DMS 273 (cell line): ENCODE data around the gene DRD5.
"Not testable (repeated sequence)": the region's sequence is repeated elsewhere in the genome, so short reads cannot be mapped to it uniquely, and the experiment has no call there.

Experiments
- DNase-seq: peaks from one replicate; lab custom pipeline; 2025; ENCODE audit not compliant: unreplicated experiment; lab: John Stamatoyannopoulos, UW

The DRD5 gene

GRCh38 chr4:9781343-9782135 lies at the start of gene DRD5:
Gene DRD5, plus strand, starts transcription at chr4:9781634. Its CDS starts 396 bp downstream, at chr4:9782030.
- DNase-seq = peak; percentile 31

- DNase-seq = not testable (repeated sequence)
Observed at GRCh38 chr4:9732256-9732655, 49.2 kb upstream of the DRD5 start.

- DNase-seq = no peak
Observed at GRCh38 chr4:9735515-9735914, 45.9 kb upstream of the DRD5 start.

- DNase-seq = not testable (repeated sequence)
Observed at GRCh38 chr4:9737280-9737679, 44.2 kb upstream of the DRD5 start.

GRCh38 chr4:9743789-9744188 lies 37.6 kb upstream of the DRD5 start:
- DNase-seq = not testable (repeated sequence)

GRCh38 chr4:9745782-9746181 lies 35.7 kb upstream of the DRD5 start:
- no peak for DNase-seq

- DNase-seq = no peak
Observed at GRCh38 chr4:9758641-9759317, 22.7 kb upstream of the DRD5 start.

- peak; percentile 83 for DNase-seq
Observed at GRCh38 chr4:9762823-9763475, 18.5 kb upstream of the DRD5 start.

- DNase-seq = no peak
Observed at GRCh38 chr4:9764155-9764696, 17.2 kb upstream of the DRD5 start.

- DNase-seq = peak; percentile 47
Observed at GRCh38 chr4:9765091-9765490, 16.3 kb upstream of the DRD5 start.

GRCh38 chr4:9769321-9769720 lies 12.1 kb upstream of the DRD5 start:
- no peak for DNase-seq

GRCh38 chr4:9771034-9771433 lies 10.4 kb upstream of the DRD5 start:
- DNase-seq = no peak

GRCh38 chr4:9773471-9773870 lies 8.0 kb upstream of the DRD5 start:
- no peak for DNase-seq

GRCh38 chr4:9782136-9782436 lies 652 bp downstream of the DRD5 start:
- no peak for DNase-seq

- not testable (repeated sequence) for DNase-seq
Observed at GRCh38 chr4:9785891-9786290, 4.5 kb downstream of the DRD5 start.

- DNase-seq = no peak
Observed at GRCh38 chr4:9792381-9792780, 10.9 kb downstream of the DRD5 start.

- DNase-seq = not testable (repeated sequence)
Observed at GRCh38 chr4:9796641-9797040, 15.2 kb downstream of the DRD5 start.

- no peak for DNase-seq
Observed at GRCh38 chr4:9800848-9801247, 19.4 kb downstream of the DRD5 start.

- no peak for DNase-seq
Observed at GRCh38 chr4:9804918-9805317, 23.5 kb downstream of the DRD5 start.

GRCh38 chr4:9808077-9808476 lies 26.6 kb downstream of the DRD5 start:
- no peak for DNase-seq

GRCh38 chr4:9811806-9812205 lies 30.4 kb downstream of the DRD5 start:
- no peak for DNase-seq
